HEK293 (cell line): ENCODE results near the gene OVOL2.

Source experiments
- CTCF ChIA-PET: fragments of 350-600 bp; formaldehyde crosslinking; extraction: SDS; loops from one replicate; lab custom pipeline; 2021; ENCODE audit warnings: antibody characterized with exemption; lab: Yijun Ruan, JAX
- POLR2A ChIA-PET: fragments of 300-600 bp; formaldehyde crosslinking; extraction: SDS; loops from one replicate; lab custom pipeline; 2020; ENCODE audit warnings: antibody characterized with exemption, inconsistent platforms; lab: Yijun Ruan, JAX
- H3K27ac ChIP-seq: fragments of 200-500 bp; sonication (Bioruptor generic); 2 replicates; pipeline ENCODE4 v1.5.1; 2014; ENCODE audit warnings: low read depth, low read length, control low read depth, inconsistent platforms; ENCODE audit errors: extremely low read depth
- H3K36me3 ChIP-seq, 2 experiments: fragments of 200-500 bp in 1 of 2; sonication (Bioruptor generic) in 1 of 2; 1 replicate in 1 of 2; 2 replicates in 1 of 2; pipeline ENCODE4 v1.5.1; 2014 to 2017; ENCODE audit warnings: inconsistent platforms in 2 of 2, low read length in 2 of 2; ENCODE audit not compliant: control insufficient read depth in 2 of 2, insufficient read depth in 1 of 2
- H3K4me1 ChIP-seq: fragments of 200-500 bp; sonication (Bioruptor generic); 2 replicates; pipeline ENCODE4 v1.5.1; 2014; ENCODE audit warnings: mild to moderate bottlenecking, low read length, inconsistent platforms; ENCODE audit not compliant: control insufficient read depth, insufficient read depth
- H3K4me3 ChIP-seq: 2 replicates; pipeline ENCODE4 v1.5.1; 2011; ENCODE audit warnings: low read depth, mild to moderate bottlenecking, control low read depth, low read length, moderate library complexity
- H3K9me3 ChIP-seq: fragments of 200-500 bp; sonication (Bioruptor generic); 2 replicates; pipeline ENCODE4 v1.5.1; 2014; ENCODE audit warnings: low read depth, low read length, inconsistent platforms; ENCODE audit not compliant: control insufficient read depth, insufficient read depth
- KLF16 ChIP-seq: fragments of 450-650 bp; formaldehyde crosslinking; IDR thresholded peaks from 2 replicates; pipeline ENCODE4 v1.5.1; 2017; ENCODE audit warnings: missing biosample characterization, missing genetic modification characterization
- MEIS1 ChIP-seq: sonication (generic); formaldehyde crosslinking; IDR thresholded peaks from 2 replicates; pipeline ENCODE4 v1.8.1; 2022; ENCODE audit warnings: missing genetic modification reagents, mild to moderate bottlenecking, borderline replicate concordance
- PATZ1 ChIP-seq: fragments of 450-650 bp; formaldehyde crosslinking; IDR thresholded peaks from 2 replicates; pipeline ENCODE4 v1.5.1; 2016; ENCODE audit warnings: missing biosample characterization, missing genetic modification characterization
- SCRT2 ChIP-seq: fragments of 450-650 bp; formaldehyde crosslinking; IDR thresholded peaks from 2 replicates; pipeline ENCODE4 v1.5.1; 2016; ENCODE audit warnings: missing biosample characterization, missing genetic modification characterization
- SETDB1 ChIP-seq: IDR thresholded peaks from one replicate; pipeline ENCODE4 v1.6.1; 2017; ENCODE audit warnings: mild to moderate bottlenecking, low read length, moderate library complexity, mixed read lengths; ENCODE audit not compliant: insufficient read length
- SP2 ChIP-seq: fragments of 450-650 bp; formaldehyde crosslinking; IDR thresholded peaks from 2 replicates; pipeline ENCODE4 v1.5.1; 2016; ENCODE audit warnings: missing biosample characterization, missing genetic modification characterization
- ZBTB10 ChIP-seq: fragments of 450-650 bp; formaldehyde crosslinking; IDR thresholded peaks from 2 replicates; pipeline ENCODE4 v1.5.1; 2016; ENCODE audit warnings: missing biosample characterization, missing genetic modification characterization
- ZBTB7A ChIP-seq: fragments of 450-650 bp; formaldehyde crosslinking; IDR thresholded peaks from 2 replicates; pipeline ENCODE4 v1.5.1; 2016; ENCODE audit warnings: low read depth, missing biosample characterization, missing genetic modification characterization
- ZFP37 ChIP-seq: fragments of 450-650 bp; formaldehyde crosslinking; IDR thresholded peaks from 2 replicates; pipeline ENCODE4 v1.5.1; 2016; ENCODE audit warnings: missing biosample characterization, missing genetic modification characterization
- ZNF114 ChIP-seq: fragments of 450-650 bp; formaldehyde crosslinking; IDR thresholded peaks from 2 replicates; pipeline ENCODE4 v1.5.0; 2017; ENCODE audit warnings: missing biosample characterization, missing genetic modification characterization
- ZNF146 ChIP-seq: fragments of 450-650 bp; formaldehyde crosslinking; IDR thresholded peaks from 2 replicates; pipeline ENCODE4 v1.5.1; 2016; ENCODE audit warnings: missing biosample characterization, missing genetic modification characterization
- ZNF174 ChIP-seq: fragments of 450-650 bp; formaldehyde crosslinking; IDR thresholded peaks from 2 replicates; pipeline ENCODE4 v1.5.0; 2017; ENCODE audit warnings: missing biosample characterization, mild to moderate bottlenecking, missing genetic modification characterization
- ZNF223 ChIP-seq: fragments of 450-650 bp; formaldehyde crosslinking; IDR thresholded peaks from 2 replicates; pipeline ENCODE4 v1.5.1; 2016; ENCODE audit warnings: missing biosample characterization, missing genetic modification characterization
- ZNF302 ChIP-seq: fragments of 450-650 bp; formaldehyde crosslinking; IDR thresholded peaks from 2 replicates; pipeline ENCODE4 v1.5.1; 2016; ENCODE audit warnings: missing biosample characterization, missing genetic modification characterization, low read depth
- ZNF362 ChIP-seq: fragments of 450-650 bp; formaldehyde crosslinking; IDR thresholded peaks from 2 replicates; pipeline ENCODE4 v1.5.1; 2016; ENCODE audit warnings: missing biosample characterization, missing genetic modification characterization
- ZNF404 ChIP-seq: fragments of 450-650 bp; formaldehyde crosslinking; IDR thresholded peaks from 2 replicates; pipeline ENCODE4 v1.5.1; 2017; ENCODE audit warnings: missing biosample characterization, missing genetic modification characterization
- ZNF449 ChIP-seq: fragments of 450-650 bp; formaldehyde crosslinking; IDR thresholded peaks from 2 replicates; pipeline ENCODE4 v1.5.1; 2017; ENCODE audit warnings: missing biosample characterization, mild to moderate bottlenecking, missing genetic modification characterization, moderate library complexity
- ZNF501 ChIP-seq: fragments of 450-650 bp; formaldehyde crosslinking; IDR thresholded peaks from 2 replicates; pipeline ENCODE4 v1.5.1; 2016; ENCODE audit warnings: missing biosample characterization, missing genetic modification characterization
- ZNF513 ChIP-seq: fragments of 450-650 bp; IDR thresholded peaks from 2 replicates; pipeline ENCODE4 v1.5.1; 2018; ENCODE audit warnings: missing biosample characterization, missing genetic modification characterization
- ZNF529 ChIP-seq: fragments of 450-650 bp; formaldehyde crosslinking; IDR thresholded peaks from 2 replicates; pipeline ENCODE4 v1.5.1; 2017; ENCODE audit warnings: missing genetic modification characterization, missing biosample characterization; ENCODE audit not compliant: insufficient replicate concordance
- ZNF561 ChIP-seq: fragments of 450-650 bp; IDR thresholded peaks from 2 replicates; pipeline ENCODE4 v1.5.1; 2018; ENCODE audit warnings: missing biosample characterization, missing genetic modification characterization, borderline replicate concordance
- ZNF585B ChIP-seq: fragments of 450-650 bp; formaldehyde crosslinking; IDR thresholded peaks from 2 replicates; pipeline ENCODE4 v1.5.1; 2016; ENCODE audit warnings: missing biosample characterization, missing genetic modification characterization
- ZNF623 ChIP-seq: fragments of 450-650 bp; formaldehyde crosslinking; IDR thresholded peaks from 2 replicates; pipeline ENCODE4 v1.5.1; 2016; ENCODE audit warnings: missing biosample characterization, missing genetic modification characterization
- ZNF624 ChIP-seq: fragments of 450-650 bp; formaldehyde crosslinking; IDR thresholded peaks from 2 replicates; pipeline ENCODE4 v1.5.1; 2017; ENCODE audit warnings: missing biosample characterization, missing genetic modification characterization
- ZNF658 ChIP-seq: fragments of 450-650 bp; formaldehyde crosslinking; IDR thresholded peaks from 2 replicates; pipeline ENCODE4; 2016; ENCODE audit warnings: missing biosample characterization, missing genetic modification characterization
- ZNF701 ChIP-seq: fragments of 450-650 bp; formaldehyde crosslinking; IDR thresholded peaks from 2 replicates; pipeline ENCODE4 v1.5.1; 2016; ENCODE audit warnings: missing biosample characterization, missing genetic modification characterization
- ZNF707 ChIP-seq: fragments of 450-650 bp; formaldehyde crosslinking; IDR thresholded peaks from 2 replicates; pipeline ENCODE4 v1.5.1; 2016; ENCODE audit warnings: missing biosample characterization, missing genetic modification characterization
- ZNF747 ChIP-seq: fragments of 450-650 bp; formaldehyde crosslinking; IDR thresholded peaks from 2 replicates; pipeline ENCODE4 v1.5.1; 2016; ENCODE audit warnings: missing biosample characterization, missing genetic modification characterization
- ZNF76 ChIP-seq: fragments of 450-650 bp; formaldehyde crosslinking; IDR thresholded peaks from 2 replicates; pipeline ENCODE4; 2016; ENCODE audit warnings: low read depth, missing biosample characterization, missing genetic modification characterization, borderline replicate concordance
- ZNF791 ChIP-seq: fragments of 450-650 bp; formaldehyde crosslinking; IDR thresholded peaks from 2 replicates; pipeline ENCODE4 v1.5.1; 2016; ENCODE audit warnings: missing biosample characterization, missing genetic modification characterization

Gene OVOL2

GRCh38 chr20:18039063-18039462 is 18.7 kb downstream of the OVOL2 start:
- POLR2A ChIA-PET: interaction anchor here (0.7 kb wide), 2 partner anchors 249 to 365 kb away, joined by 3 to 4 read pairs; partner anchors contain the start of gene ZNF133
- H3K4me3 ChIP-seq: no peak overlapping the region
- no peaks in the 10 kb centered on the region for H3K9me3 ChIP-seq
- H3K36me3 ChIP-seq: no peaks in the 10 kb centered on the region; a peak in 1 of 3 replicates
- no peaks in the 10 kb centered on the region for H3K4me1 ChIP-seq
- TF ChIP-seq ZNF404 (tag by site-specific recombination) (no peak), ZNF146 (tag by site-specific recombination) (no peak), KLF16 (tag by site-specific recombination) (no peak), ZNF707 (tag by site-specific recombination) (no peak), ZNF223 (no peak), MEIS1 (no peak), SCRT2 (no peak), ZNF624 (no peak), ZNF529 (no peak), SP2 (tag by site-specific recombination) (no peak), ZNF302 (tag by site-specific recombination) (no peak), SETDB1 (no peak), ZNF658 (tag by site-specific recombination) (no peak), ZNF501 (tag by site-specific recombination) (no peak), ZBTB10 (tag by site-specific recombination) (no peak), ZNF585B (tag by site-specific recombination) (no peak), ZNF791 (tag by site-specific recombination) (no peak), ZNF114 (tag by site-specific recombination) (no peak), ZNF449 (tag by site-specific recombination) (no peak), ZNF623 (tag by site-specific recombination) (no peak)
- TF ChIP-seq, all 188 proteins: peak for 0
- CTCF ChIA-PET: interaction anchor here (0.6 kb wide), 2 partner anchors 141 to 605 kb away, joined by 3 read pairs; no protein-coding TSS in a partner anchor
- H3K27ac ChIP-seq: no peak overlapping the region

- CTCF ChIA-PET: interaction anchor here (0.7 kb wide), 1 partner anchor 38 kb away, joined by 3 read pairs; no protein-coding TSS in a partner anchor
- no peaks in the 10 kb centered on the region for H3K4me1 ChIP-seq
- POLR2A ChIA-PET: interaction anchor here (1.2 kb wide), 1 partner anchor 254 kb away, joined by 3 read pairs; the partner anchor contains the start of gene ZNF133
- H3K9me3 ChIP-seq: no peaks in the 10 kb centered on the region
- no peak overlapping the region for H3K4me3 ChIP-seq
- H3K27ac ChIP-seq: no peak overlapping the region
- H3K36me3 ChIP-seq: no peaks in the 10 kb centered on the region
- TF ChIP-seq ZNF701 (tag by site-specific recombination) (no peak), ZFP37 (tag by site-specific recombination) (no peak), ZNF76 (tag by site-specific recombination) (no peak), ZNF747 (no peak), PATZ1 (tag by site-specific recombination) (no peak), ZNF513 (tag by site-specific recombination) (no peak), ZNF362 (tag by site-specific recombination) (no peak), ZBTB7A (no peak), ZNF174 (tag by site-specific recombination) (no peak), ZNF561 (no peak)
Observed at GRCh38 chr20:18034039-18034438, 23.7 kb downstream of the OVOL2 start.
